Type B pancreatic cell (in vitro differentiated cells): ENCODE measurements around the gene PERM1. TPM values are rescaled to one million over a fixed set of nuclear protein-coding genes. Genes with fewer than 3 reads are reported as not detected.
"Not testable (repeated sequence)": the region's sequence is repeated elsewhere in the genome, so short reads cannot be mapped to it uniquely, and the experiment has no call there.

Experiments used
- DNase-seq: peaks from one replicate; pipeline ENCODE4 v3.0.0; 2021; ENCODE audit warnings: mixed read lengths; ENCODE audit not compliant: unreplicated experiment; ENCODE audit errors: extremely low spot score
- H3K27ac Mint-ChIP-seq: 2 replicates; pipeline ENCODE4 v1.8.0; 2021; ENCODE audit warnings: mild to moderate bottlenecking, mixed read lengths
- H3K27me3 Mint-ChIP-seq: 2 replicates; pipeline ENCODE4 v1.8.0; 2021; ENCODE audit warnings: mixed read lengths
- H3K36me3 Mint-ChIP-seq: 2 replicates; pipeline ENCODE4 v1.8.0; 2021; ENCODE audit warnings: mixed read lengths
- H3K4me1 Mint-ChIP-seq: one replicate; pipeline ENCODE4 v1.8.0; 2021; ENCODE audit warnings: mixed read lengths; ENCODE audit not compliant: unreplicated experiment
- H3K4me3 Mint-ChIP-seq: 2 replicates; pipeline ENCODE4 v1.8.0; 2021; ENCODE audit warnings: mild to moderate bottlenecking, mixed read lengths
- H3K9me3 Mint-ChIP-seq: 2 replicates; pipeline ENCODE4 v1.8.0; 2021; ENCODE audit warnings: mixed read lengths
- long read RNA-seq: library from polyadenylated mRNA; unstranded; transcript quantifications from one replicate; pipeline ENCODE4 v2.0.0, GENCODE V29; 2020
- total RNA-seq: library from RNA; stranded (reverse); gene quantifications from 2 replicates; pipeline ENCODE4 v1.2.1, GENCODE V29; 2021; ENCODE audit warnings: low replicate concordance
- TF ChIP-seq, protein P1 (sequence below): fragments of 200-600 bp; sonication (generic); conservative IDR thresholded peaks from 2 replicates; pipeline ENCODE4 v1.5.0; 2021; ENCODE audit warnings: antibody characterized with exemption, mild to moderate bottlenecking

The PERM1 gene, protein sequence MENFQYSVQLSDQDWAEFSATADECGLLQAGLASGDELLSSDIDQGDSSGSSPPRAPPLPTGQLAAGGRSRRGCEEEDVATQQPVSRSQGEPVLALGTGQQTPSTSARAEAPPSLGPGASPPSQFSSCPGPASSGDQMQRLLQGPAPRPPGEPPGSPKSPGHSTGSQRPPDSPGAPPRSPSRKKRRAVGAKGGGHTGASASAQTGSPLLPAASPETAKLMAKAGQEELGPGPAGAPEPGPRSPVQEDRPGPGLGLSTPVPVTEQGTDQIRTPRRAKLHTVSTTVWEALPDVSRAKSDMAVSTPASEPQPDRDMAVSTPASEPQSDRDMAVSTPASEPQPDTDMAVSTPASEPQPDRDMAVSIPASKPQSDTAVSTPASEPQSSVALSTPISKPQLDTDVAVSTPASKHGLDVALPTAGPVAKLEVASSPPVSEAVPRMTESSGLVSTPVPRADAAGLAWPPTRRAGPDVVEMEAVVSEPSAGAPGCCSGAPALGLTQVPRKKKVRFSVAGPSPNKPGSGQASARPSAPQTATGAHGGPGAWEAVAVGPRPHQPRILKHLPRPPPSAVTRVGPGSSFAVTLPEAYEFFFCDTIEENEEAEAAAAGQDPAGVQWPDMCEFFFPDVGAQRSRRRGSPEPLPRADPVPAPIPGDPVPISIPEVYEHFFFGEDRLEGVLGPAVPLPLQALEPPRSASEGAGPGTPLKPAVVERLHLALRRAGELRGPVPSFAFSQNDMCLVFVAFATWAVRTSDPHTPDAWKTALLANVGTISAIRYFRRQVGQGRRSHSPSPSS
- total RNA-seq = 0.34 and 0.62 TPM in 2 replicates
- long read RNA-seq = 0 reads

DNA sequence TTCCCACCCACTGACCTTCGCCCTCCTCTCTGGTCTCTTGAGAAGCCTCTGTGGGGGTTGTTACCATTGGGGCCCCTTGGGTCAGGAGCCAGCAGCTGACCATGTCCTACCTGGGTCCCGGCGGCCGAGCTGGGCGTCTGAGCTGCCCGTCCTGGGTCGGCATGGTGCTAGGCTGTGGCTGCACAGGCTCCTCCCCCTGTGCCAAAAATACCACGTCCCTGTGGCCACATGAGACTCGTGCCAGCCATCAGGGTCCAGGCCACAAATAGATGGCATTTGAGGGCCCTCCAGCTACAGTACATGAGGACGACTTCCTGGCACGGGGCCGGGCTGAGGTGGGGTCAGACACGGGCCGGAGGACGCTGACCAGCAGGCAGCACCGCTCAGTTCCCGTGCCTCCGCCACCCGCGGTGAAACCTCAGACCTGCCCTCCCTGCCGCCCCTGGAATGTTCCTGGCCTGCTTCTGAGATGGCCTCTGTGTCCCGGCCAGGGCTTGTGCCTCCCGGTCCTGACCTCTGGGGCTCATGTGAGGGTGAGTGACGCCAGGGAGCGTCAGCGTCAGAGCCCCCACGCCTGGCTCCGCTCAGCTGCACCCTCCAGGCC lies at the start of gene PERM1:
Gene PERM1 (minus strand): TSS at position 139 of the 604 bp plus-strand sequence. CDS start 1,064 bp downstream, outside the sequence.
- DNase-seq = no peak
- Mint-ChIP-seq H3K4me1 (no peaks in the 10 kb centered on the region), H3K36me3 (no peaks in the 10 kb centered on the region), H3K9me3 (no peaks in the 10 kb centered on the region), H3K27me3 (peaks cover 33% of the 10 kb centered on the region), H3K4me3 (no peak within 1 kb of the TSS), H3K27ac (no peak within 1 kb of the TSS)
- TF ChIP-seq, protein P1, sequence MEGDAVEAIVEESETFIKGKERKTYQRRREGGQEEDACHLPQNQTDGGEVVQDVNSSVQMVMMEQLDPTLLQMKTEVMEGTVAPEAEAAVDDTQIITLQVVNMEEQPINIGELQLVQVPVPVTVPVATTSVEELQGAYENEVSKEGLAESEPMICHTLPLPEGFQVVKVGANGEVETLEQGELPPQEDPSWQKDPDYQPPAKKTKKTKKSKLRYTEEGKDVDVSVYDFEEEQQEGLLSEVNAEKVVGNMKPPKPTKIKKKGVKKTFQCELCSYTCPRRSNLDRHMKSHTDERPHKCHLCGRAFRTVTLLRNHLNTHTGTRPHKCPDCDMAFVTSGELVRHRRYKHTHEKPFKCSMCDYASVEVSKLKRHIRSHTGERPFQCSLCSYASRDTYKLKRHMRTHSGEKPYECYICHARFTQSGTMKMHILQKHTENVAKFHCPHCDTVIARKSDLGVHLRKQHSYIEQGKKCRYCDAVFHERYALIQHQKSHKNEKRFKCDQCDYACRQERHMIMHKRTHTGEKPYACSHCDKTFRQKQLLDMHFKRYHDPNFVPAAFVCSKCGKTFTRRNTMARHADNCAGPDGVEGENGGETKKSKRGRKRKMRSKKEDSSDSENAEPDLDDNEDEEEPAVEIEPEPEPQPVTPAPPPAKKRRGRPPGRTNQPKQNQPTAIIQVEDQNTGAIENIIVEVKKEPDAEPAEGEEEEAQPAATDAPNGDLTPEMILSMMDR = no peak

DNA sequence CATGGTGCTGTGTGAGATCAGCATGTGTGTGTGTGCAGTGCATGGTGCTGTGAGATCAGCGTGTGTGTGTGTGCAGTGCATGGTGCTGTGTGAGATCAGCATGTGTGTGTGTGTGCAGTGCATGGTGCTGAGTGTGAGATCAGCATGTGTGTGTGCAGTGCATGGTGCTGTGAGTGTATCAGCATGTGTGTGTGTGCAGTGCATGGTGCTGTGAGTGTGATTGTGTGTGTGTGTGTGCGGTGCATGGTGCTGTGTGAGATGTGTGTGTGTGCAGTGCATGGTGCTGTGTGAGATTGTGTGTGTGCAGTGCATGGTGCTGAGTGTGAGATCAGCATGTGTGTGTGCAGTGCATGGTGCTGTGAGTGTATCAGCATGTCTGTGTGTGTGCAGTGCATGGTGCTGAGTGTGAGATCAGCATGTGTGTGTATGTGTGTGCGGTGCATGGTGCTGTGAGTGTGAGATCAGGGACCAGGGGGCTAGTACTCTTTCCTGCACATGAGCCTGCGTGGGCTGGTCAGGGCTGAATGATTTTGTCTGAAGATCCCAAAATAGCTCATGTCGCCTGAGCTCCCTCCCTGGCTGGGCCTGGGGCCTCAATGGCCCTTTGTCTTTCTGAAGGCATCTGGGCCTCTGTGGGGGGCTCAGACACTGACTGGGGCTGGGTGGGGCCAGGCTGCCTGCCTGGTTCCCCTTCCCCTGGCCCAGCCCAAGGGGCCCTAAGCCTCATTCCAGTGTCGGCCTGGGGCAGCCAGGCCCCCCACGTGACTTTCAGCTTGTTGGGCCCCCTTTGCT lies 49.2 kb upstream of the PERM1 start:
- peaks cover 12% of the 10 kb centered on the region for H3K4me1 Mint-ChIP-seq
- not testable (repeated sequence) for H3K4me3 Mint-ChIP-seq

DNA sequence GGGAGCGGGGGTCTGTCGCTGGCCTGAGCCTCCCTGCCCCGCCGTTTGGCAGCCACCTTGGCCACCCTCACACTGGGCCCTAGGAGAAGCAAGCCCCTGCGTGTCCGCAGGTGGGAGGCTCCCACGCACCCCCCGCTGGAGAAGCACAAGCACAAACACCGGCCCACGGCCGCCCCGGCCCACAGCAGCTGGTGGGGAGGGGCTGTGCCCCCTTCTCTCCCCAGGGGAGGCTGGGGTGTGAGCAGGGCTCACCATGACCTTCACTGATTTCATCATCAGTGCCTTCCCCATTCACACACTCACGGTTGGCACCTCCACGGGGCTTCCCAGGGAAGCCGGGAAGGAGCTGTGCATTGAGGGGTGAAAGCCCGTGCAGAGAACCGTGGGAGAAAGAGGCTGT lies 45.9 kb upstream of the PERM1 start:
- no peak overlapping the region for H3K27ac Mint-ChIP-seq
- H3K36me3 Mint-ChIP-seq = no peaks in the 10 kb centered on the region
- H3K9me3 Mint-ChIP-seq = no peaks in the 10 kb centered on the region
- DNase-seq = no peak
- peaks cover 19% of the 10 kb centered on the region for H3K4me1 Mint-ChIP-seq
- TF ChIP-seq, protein P1 = no peak
- no peak overlapping the region for H3K4me3 Mint-ChIP-seq
- H3K27me3 Mint-ChIP-seq = peaks cover 6% of the 10 kb centered on the region

More for the DNA sequence above, 49.2 kb upstream of the PERM1 start:
- H3K27me3 Mint-ChIP-seq, DNase-seq, H3K9me3 Mint-ChIP-seq, H3K27ac Mint-ChIP-seq, H3K36me3 Mint-ChIP-seq: not testable (repeated sequence)

DNA sequence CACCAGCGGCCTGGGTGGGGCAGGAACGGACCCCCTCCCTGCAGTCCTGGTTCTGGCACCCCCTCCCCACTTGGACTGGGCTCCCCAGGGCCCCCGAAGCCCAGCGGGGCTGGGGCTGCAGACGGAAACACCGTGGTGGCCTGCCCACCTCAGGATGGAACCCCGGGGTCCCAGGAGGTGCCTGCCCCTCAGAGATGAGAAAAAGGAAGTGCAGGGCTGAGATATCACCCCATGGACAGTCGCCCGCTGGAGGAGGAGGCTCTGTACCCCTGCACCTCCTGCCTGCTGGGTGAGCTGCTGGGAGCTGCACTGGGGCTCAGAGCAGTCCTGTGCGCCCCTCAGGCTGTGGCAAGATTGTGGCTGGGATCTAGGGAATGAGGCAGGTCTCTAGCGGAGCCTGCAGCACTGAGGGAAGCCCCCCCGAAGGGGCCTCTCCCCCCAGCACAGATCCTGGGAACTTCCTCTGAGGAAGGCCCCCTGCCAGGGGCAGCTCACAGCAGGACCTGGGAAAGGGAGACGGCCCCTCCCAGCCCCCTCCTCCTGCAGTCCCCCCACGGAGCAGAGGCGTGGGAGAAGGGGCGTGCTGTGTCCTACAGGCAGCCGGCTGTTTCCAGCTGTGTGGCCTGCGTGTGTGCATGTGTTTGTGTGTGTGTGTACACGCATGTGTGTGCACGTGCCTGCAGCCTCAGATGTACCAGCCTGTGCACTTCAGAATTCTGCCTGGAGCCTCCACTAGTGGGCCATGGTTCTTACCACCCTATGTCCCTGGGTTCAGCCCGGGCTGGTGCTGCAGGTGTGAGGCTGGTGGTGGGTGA lies 44.9 kb upstream of the PERM1 start:
- H3K9me3 Mint-ChIP-seq = no peaks in the 10 kb centered on the region
- TF ChIP-seq, protein P1 = no peak
- H3K4me3 Mint-ChIP-seq = no peak overlapping the region
- no peak overlapping the region for H3K27ac Mint-ChIP-seq
- H3K27me3 Mint-ChIP-seq = no peaks in the 10 kb centered on the region
- no peaks in the 10 kb centered on the region for H3K36me3 Mint-ChIP-seq
- H3K4me1 Mint-ChIP-seq = peaks cover 15% of the 10 kb centered on the region
- no peak for DNase-seq

DNA sequence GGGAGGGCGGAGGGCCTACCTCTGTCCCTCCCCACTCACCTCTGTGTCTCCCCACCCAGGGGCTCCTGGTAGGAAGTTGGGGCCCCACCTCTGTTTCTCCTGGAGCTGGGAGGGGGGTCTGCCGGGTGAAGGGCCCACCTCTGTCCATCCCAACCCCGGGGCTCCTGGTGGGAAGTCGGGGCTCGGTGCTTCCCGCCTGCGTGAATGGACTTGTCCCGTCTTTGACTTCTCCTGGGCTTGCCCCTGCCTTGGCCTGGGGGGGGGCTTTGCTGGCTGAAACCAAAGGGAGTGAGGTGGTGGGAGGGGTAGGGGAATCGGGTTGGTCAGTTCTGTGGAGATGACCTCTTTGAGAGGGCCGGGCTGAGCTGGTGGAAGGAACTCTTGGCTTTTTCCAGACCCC lies 43.8 kb upstream of the PERM1 start:
- DNase-seq = no peak
- H3K36me3 Mint-ChIP-seq = no peaks in the 10 kb centered on the region
- no peak overlapping the region for H3K4me3 Mint-ChIP-seq
- no peak overlapping the region for H3K27ac Mint-ChIP-seq
- no peaks in the 10 kb centered on the region for H3K27me3 Mint-ChIP-seq
- TF ChIP-seq, protein P1 = no peak
- H3K4me1 Mint-ChIP-seq = peaks cover 13% of the 10 kb centered on the region
- H3K9me3 Mint-ChIP-seq = no peaks in the 10 kb centered on the region
